H9 (cell line): Measurements from ENCODE around the gene TNNT2. TPM values are rescaled to one million over a fixed set of nuclear protein-coding genes. Genes with fewer than 3 reads are reported as not detected.
A peak's percentile ranks its signal among the peaks of the same experiment; 100 is the strongest.

Source experiments
- DNase-seq: peaks from one replicate; pipeline ENCODE4 v3.0.0-alpha.2; 2017
- H2AFZ ChIP-seq: one replicate; pipeline ENCODE4 v1.6.1; 2013; ENCODE audit warnings: mild to moderate bottlenecking, low read length, control low read depth, moderate library complexity
- H2AK5ac ChIP-seq: 2 replicates; pipeline ENCODE4 v1.6.1; 2013; ENCODE audit warnings: low read length, control low read depth, mixed read lengths; ENCODE audit not compliant: insufficient read length
- H2BK120ac ChIP-seq: one replicate; pipeline ENCODE4 v1.6.1; 2013; ENCODE audit warnings: low read depth, mild to moderate bottlenecking, low read length, control low read depth, inconsistent platforms; ENCODE audit not compliant: poor library complexity, severe bottlenecking
- H2BK12ac ChIP-seq: 2 replicates; pipeline ENCODE4 v1.6.1; 2013; ENCODE audit warnings: low read length, control low read depth, mixed read lengths, low read depth; ENCODE audit not compliant: insufficient read length
- H2BK15ac ChIP-seq: 2 replicates; pipeline ENCODE4 v1.6.1; 2013; ENCODE audit warnings: low read depth, low read length, control low read depth
- H2BK20ac ChIP-seq: one replicate; pipeline ENCODE4 v1.6.1; 2013; ENCODE audit warnings: low read depth, mild to moderate bottlenecking, low read length, control low read depth, inconsistent platforms; ENCODE audit not compliant: poor library complexity, severe bottlenecking
- H2BK5ac ChIP-seq: 2 replicates; pipeline ENCODE4 v1.6.1; 2013; ENCODE audit warnings: low read length, control low read depth, mixed read lengths; ENCODE audit not compliant: insufficient read length
- H3K14ac ChIP-seq: 2 replicates; pipeline ENCODE4 v1.6.1; 2013; ENCODE audit warnings: low read length, control low read depth; ENCODE audit not compliant: insufficient read depth
- H3K18ac ChIP-seq: 2 replicates; pipeline ENCODE4 v1.6.1; 2013; ENCODE audit warnings: low read depth, mild to moderate bottlenecking, mixed read lengths, low read length, control low read depth; ENCODE audit not compliant: insufficient read length
- H3K23ac ChIP-seq: 2 replicates; pipeline ENCODE4 v1.6.1; 2013; ENCODE audit warnings: low read length, control low read depth, mixed read lengths, low read depth; ENCODE audit not compliant: insufficient read length
- H3K23me2 ChIP-seq: 2 replicates; pipeline ENCODE4 v1.6.1; 2013; ENCODE audit warnings: low read depth, mild to moderate bottlenecking, mixed read lengths, low read length, control low read depth; ENCODE audit not compliant: insufficient read length, poor library complexity, severe bottlenecking
- H3K27ac ChIP-seq: 2 replicates; pipeline ENCODE4 v1.5.1; 2013; ENCODE audit warnings: low read length, control low read depth, mixed read lengths, low read depth; ENCODE audit not compliant: insufficient read length
- H3K27me3 ChIP-seq: 2 replicates; pipeline ENCODE4 v1.6.1; 2013; ENCODE audit warnings: low read length, control low read depth, inconsistent platforms; ENCODE audit not compliant: insufficient read depth
- H3K4ac ChIP-seq: 2 replicates; pipeline ENCODE4 v1.6.1; 2013; ENCODE audit warnings: low read depth, mild to moderate bottlenecking, control low read depth, inconsistent platforms, low read length, moderate library complexity
- H3K4me1 ChIP-seq: 2 replicates; pipeline ENCODE4 v1.6.1; 2013; ENCODE audit warnings: low read length, control low read depth, inconsistent platforms; ENCODE audit not compliant: insufficient read depth
- H3K4me2 ChIP-seq: 2 replicates; pipeline ENCODE4 v1.6.1; 2013; ENCODE audit warnings: low read length, control low read depth, mixed read lengths; ENCODE audit not compliant: insufficient read length, insufficient read depth
- H3K56ac ChIP-seq: 2 replicates; pipeline ENCODE4 v1.6.1; 2013; ENCODE audit warnings: low read depth, mild to moderate bottlenecking, mixed read lengths, low read length, control low read depth; ENCODE audit not compliant: insufficient read length
- H3K79me1 ChIP-seq: 2 replicates; pipeline ENCODE4 v1.6.1; 2013; ENCODE audit warnings: low read depth, mild to moderate bottlenecking, moderate library complexity, low read length, control low read depth, inconsistent platforms; ENCODE audit not compliant: insufficient read depth, poor library complexity, severe bottlenecking
- H3K79me2 ChIP-seq: 2 replicates; pipeline ENCODE4 v1.6.1; 2013; ENCODE audit warnings: low read length, control low read depth, inconsistent platforms; ENCODE audit not compliant: insufficient read depth
- H3K9ac ChIP-seq: 2 replicates; pipeline ENCODE4 v1.6.1; 2013; ENCODE audit warnings: low read length, control low read depth, mixed read lengths; ENCODE audit not compliant: insufficient read length; ENCODE audit errors: extremely low read depth
- H3K9me3 ChIP-seq: one replicate; pipeline ENCODE4 v1.6.1; 2013; ENCODE audit warnings: low read depth, low read length, inconsistent platforms; ENCODE audit not compliant: control insufficient read depth
- H3T11ph ChIP-seq: one replicate; pipeline ENCODE4 v1.6.1; 2013; ENCODE audit warnings: mild to moderate bottlenecking, low read length, control low read depth, inconsistent platforms
- H4K20me1 ChIP-seq: one replicate; pipeline ENCODE4 v1.6.1; 2013; ENCODE audit not compliant: control insufficient read depth, insufficient read length, insufficient read depth
- H4K5ac ChIP-seq: 2 replicates; pipeline ENCODE4 v1.6.1; 2013; ENCODE audit warnings: low read depth, mild to moderate bottlenecking, mixed read lengths, low read length, control low read depth; ENCODE audit not compliant: insufficient read length
- H4K8ac ChIP-seq: replicated peaks from 2 replicates; pipeline ENCODE4 v1.6.1; 2013; ENCODE audit warnings: low read length, control low read depth, mixed read lengths, low read depth; ENCODE audit not compliant: insufficient read length
- H4K91ac ChIP-seq: 2 replicates; pipeline ENCODE4 v1.6.1; 2013; ENCODE audit warnings: low read depth, mild to moderate bottlenecking, moderate library complexity, mixed read lengths, low read length, control low read depth; ENCODE audit not compliant: insufficient read length
- H3K27ac Mint-ChIP-seq, 3 experiments: 2 replicates in 2 of 3; 3 replicates in 1 of 3; pipeline ENCODE4 v1.8.0; 2020 to 2021; ENCODE audit warnings: mixed read lengths in 3 of 3, mild to moderate bottlenecking in 1 of 3, moderate library complexity in 1 of 3
- H3K27me3 Mint-ChIP-seq: 2 replicates; pipeline ENCODE4 v1.8.0; 2021; ENCODE audit warnings: low read depth, mild to moderate bottlenecking, moderate library complexity, mixed read lengths
- H3K36me3 Mint-ChIP-seq, 3 experiments: 2 replicates in 2 of 3; 3 replicates in 1 of 3; pipeline ENCODE4 v1.8.0; 2020 to 2021; ENCODE audit warnings: low read depth in 3 of 3, mixed read lengths in 3 of 3; ENCODE audit not compliant: insufficient read depth in 1 of 3
- H3K4me1 Mint-ChIP-seq, 2 experiments: 2 replicates each; pipeline ENCODE4 v1.8.0; 2020; ENCODE audit warnings: mixed read lengths in 2 of 2
- H3K4me3 Mint-ChIP-seq, 2 experiments: 2 replicates in 1 of 2; 3 replicates in 1 of 2; pipeline ENCODE4 v1.8.0; 2020 to 2021; ENCODE audit warnings: mild to moderate bottlenecking in 2 of 2, mixed read lengths in 2 of 2, moderate library complexity in 1 of 2
- H3K9me3 Mint-ChIP-seq, 2 experiments: 2 replicates in 1 of 2; 3 replicates in 1 of 2; pipeline ENCODE4 v1.8.0; 2020; ENCODE audit warnings: mild to moderate bottlenecking in 2 of 2, mixed read lengths in 2 of 2, moderate library complexity in 1 of 2
- CTCF ChIP-seq: fragments of 200-600 bp; sonication (generic); conservative IDR thresholded peaks from 3 replicates; pipeline ENCODE4 v1.8.0; 2021; ENCODE audit warnings: antibody characterized with exemption, mild to moderate bottlenecking
- WGBS: extraction: QIAGEN DNeasy Blood & Tissue Kit; methylation state at CpG from one replicate; pipeline ENCODE4 v1.1.7; 2013; ENCODE audit warnings: missing lambda C conversion rate, low lambda C conversion rate, mixed read lengths; ENCODE audit not compliant: insufficient read length; ENCODE audit errors: extremely low coverage; 5-methylcytosine and 5-hydroxymethylcytosine counted together
- total RNA-seq: library from RNA; stranded (reverse); gene quantifications from 2 replicates; pipeline ENCODE4 v1.2.1, GENCODE V29; 2021

Gene TNNT2
- total RNA-seq, 1 experiment from 2014 or later: 8.6 TPM

DNA sequence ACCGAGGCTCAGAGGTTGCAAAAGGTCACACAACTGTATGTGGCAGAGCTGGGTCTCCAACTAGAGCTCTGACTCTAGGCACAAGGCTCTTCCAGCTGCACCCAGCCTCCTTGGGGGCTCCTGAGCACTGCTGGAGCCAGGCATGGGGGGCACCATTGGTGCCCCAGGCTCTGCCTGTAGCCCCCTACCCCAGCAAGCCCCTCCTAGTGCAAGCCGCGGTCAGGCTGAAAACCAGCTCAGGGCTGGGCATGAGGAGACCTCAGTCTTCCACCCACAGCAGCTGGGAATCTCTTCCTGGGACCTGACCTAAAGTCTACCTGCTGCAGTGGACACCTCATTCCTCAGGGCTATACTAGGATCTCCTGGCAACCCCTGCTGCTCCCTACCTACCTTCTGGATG, 14.6 kb downstream of the TNNT2 start:
- no peak for DNase-seq
- H3K27me3 ChIP-seq: no peaks in the 10 kb centered on the region
- Mint-ChIP-seq H3K4me1 (peaks cover 13 to 23% of the 10 kb centered on the region in 2 experiments), H3K9me3 (no peaks in the 10 kb centered on the region), H3K27me3 (peaks cover 6% of the 10 kb centered on the region), H3K4me3 (no peak overlapping the region), H3K27ac (peak overlapping the region in 1 of 3 experiments; percentile 79; a peak in 1 of 7 replicates), H3K36me3 (no peaks in the 10 kb centered on the region)
- no peak overlapping the region for H2BK12ac ChIP-seq
- no peaks in the 10 kb centered on the region for H4K20me1 ChIP-seq
- no peaks in the 10 kb centered on the region for H3K9me3 ChIP-seq
- H3K18ac ChIP-seq: no peak overlapping the region
- no peak overlapping the region for H3K4me2 ChIP-seq
- H3K56ac ChIP-seq: no peak overlapping the region
- no peak overlapping the region for H3K9ac ChIP-seq
- no peak overlapping the region for H2BK5ac ChIP-seq
- TF ChIP-seq CTCF: no peak
- no peak overlapping the region for H3T11ph ChIP-seq
- H2AFZ ChIP-seq: no peak overlapping the region
- H3K4ac ChIP-seq: no peak overlapping the region
- H3K27ac ChIP-seq: no peak overlapping the region
- no peak overlapping the region for H2BK120ac ChIP-seq
- no peak overlapping the region for H4K91ac ChIP-seq
- no peaks in the 10 kb centered on the region for H3K23me2 ChIP-seq
- H3K79me1 ChIP-seq: no peaks in the 10 kb centered on the region
- H4K5ac ChIP-seq: no peak overlapping the region
- no CpG with 5 or more reads among the region's 3 CpGs for WGBS
- H3K4me1 ChIP-seq: no peaks in the 10 kb centered on the region
- no peak overlapping the region for H2AK5ac ChIP-seq
- no peaks in the 10 kb centered on the region for H3K79me2 ChIP-seq
- no peak overlapping the region for H4K8ac ChIP-seq
- no peak overlapping the region for H2BK15ac ChIP-seq
- H3K14ac ChIP-seq: no peak overlapping the region
- H2BK20ac ChIP-seq: no peak overlapping the region
- H3K23ac ChIP-seq: no peak overlapping the region
